ENCODE measurements around the gene FAP.

The FAP gene

DNA sequence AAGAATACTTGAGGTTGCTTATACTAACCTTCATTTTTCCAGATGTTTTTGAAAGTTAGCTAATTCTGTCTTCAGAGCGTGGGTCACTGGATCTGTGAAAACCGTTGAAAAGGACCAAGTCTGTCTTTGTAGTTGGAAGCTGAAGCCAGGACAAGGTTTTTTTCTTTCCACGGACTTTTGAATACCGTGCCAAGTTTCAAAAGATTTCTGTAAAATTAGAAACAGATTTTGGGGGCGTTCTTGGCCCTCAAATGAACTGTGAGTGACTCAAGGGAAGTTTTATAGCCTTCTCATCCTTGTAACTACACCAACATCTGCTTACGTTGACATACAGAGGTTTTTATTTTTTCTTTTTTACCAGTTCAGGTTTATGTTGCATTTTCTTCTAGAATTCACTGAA, at the start of gene FAP:
Gene FAP (minus strand): TSS at position 152 of the 400 bp plus-strand sequence. CDS start 118 bp downstream, at position 34.
- H3K4me2 ChIP-seq: no peak within 1 kb of the TSS
- no peaks in the 10 kb centered on the region for H3K9me3 ChIP-seq (replicated peaks in 1 of 11)
- H3K4me1 ChIP-seq: no peaks in the 10 kb centered on the region
- no peak within 1 kb of the TSS for H3K9ac ChIP-seq
- H4K20me1 ChIP-seq: no peaks in the 10 kb centered on the region
- no peak within 1 kb of the TSS for H3K4me3 ChIP-seq
- no peak within 1 kb of the TSS for H3K27ac ChIP-seq
- no peaks in the 10 kb centered on the region for H3K36me3 ChIP-seq
- TF ChIP-seq Cebpa-rat (IDR thresholded peaks at IDR 0.05): no peak
- H3K27me3 ChIP-seq: no peaks in the 10 kb centered on the region

DNA sequence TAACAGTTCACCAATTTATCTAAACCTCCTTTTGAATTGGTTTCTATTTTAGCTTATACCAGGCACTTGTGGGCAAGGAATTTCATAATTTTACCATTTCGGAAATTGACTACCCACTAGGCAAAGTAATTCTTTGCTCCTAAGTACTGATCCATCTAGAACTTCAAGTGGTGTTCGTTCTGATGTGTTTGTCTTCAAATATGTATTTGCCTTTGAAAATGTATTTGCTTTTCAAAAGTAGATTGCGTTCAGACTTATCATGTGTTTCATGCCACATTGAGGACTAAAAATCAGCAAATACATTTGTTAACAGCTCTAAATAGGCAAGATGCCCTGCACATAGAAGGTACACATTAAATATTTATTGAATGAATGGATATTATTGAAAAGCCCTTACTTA, 48.5 kb upstream of the FAP start:
- H3K4me3 ChIP-seq: no peak overlapping the region
- H3K27me3 ChIP-seq: no peaks in the 10 kb centered on the region
- H3K4me1 ChIP-seq: no peaks in the 10 kb centered on the region
- no peaks in the 10 kb centered on the region for H3K9me3 ChIP-seq (replicated peaks in 1 of 11)
- H4K20me1 ChIP-seq: no peaks in the 10 kb centered on the region
- H3K27ac ChIP-seq: no peak overlapping the region
- no peak overlapping the region for H3K4me2 ChIP-seq
- H3K9ac ChIP-seq: no peak overlapping the region
- TF ChIP-seq Cebpa-rat (IDR thresholded peaks at IDR 0.05): no peak
- peaks cover 0 to 39% (median 3%) of the 10 kb centered on the region in 11 experiments; a peak in 9 of 22 replicates for H3K36me3 ChIP-seq

GRCh38 chr2:162282765-162283425, 39.6 kb upstream of the FAP start:
- Histone ChIP-seq H3K36me3 (peaks cover 0 to 85% (median 17%) of the 10 kb centered on the region in 11 experiments; a peak in 14 of 22 replicates), H4K20me1 (no peaks in the 10 kb centered on the region; a peak in 1 of 22 replicates), H3K27ac (no peak overlapping the region), H3K4me3 (no peak overlapping the region), H3K9me3 (replicated peaks in 1 of 11) (no peaks in the 10 kb centered on the region), H3K27me3 (no peaks in the 10 kb centered on the region), H3K4me2 (no peak overlapping the region), H3K4me1 (peaks cover 0 to 2% (median 0%) of the 10 kb centered on the region in 10 experiments; a peak in 1 of 20 replicates), H3K9ac (no peak overlapping the region)
- TF ChIP-seq Cebpa-rat (IDR thresholded peaks at IDR 0.05): no peak

DNA sequence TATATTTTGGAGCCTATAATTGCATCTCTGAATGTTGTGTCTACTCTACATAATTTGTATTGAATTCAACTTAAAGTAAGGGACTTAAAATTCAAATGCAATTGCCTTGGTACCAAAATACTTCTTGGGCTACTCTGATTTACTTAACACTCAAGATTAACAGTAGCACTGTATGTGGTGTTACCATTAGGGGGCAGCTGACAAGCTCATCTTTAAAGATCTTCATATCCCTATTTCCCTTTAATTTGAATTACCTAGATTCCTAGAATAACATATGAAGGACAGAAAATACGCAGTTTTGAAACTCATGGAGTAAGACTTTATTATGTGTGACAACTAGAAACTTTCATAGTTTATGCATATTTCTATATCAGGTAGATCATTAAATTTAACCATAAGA, 37.4 kb upstream of the FAP start:
- Histone ChIP-seq H3K4me3 (no peak overlapping the region), H3K27ac (no peak overlapping the region), H3K4me2 (no peak overlapping the region), H4K20me1 (no peaks in the 10 kb centered on the region; a peak in 1 of 22 replicates), H3K36me3 (peaks cover 0 to 81% (median 24%) of the 10 kb centered on the region in 11 experiments; a peak in 14 of 22 replicates), H3K9me3 (replicated peaks in 1 of 11) (no peaks in the 10 kb centered on the region), H3K27me3 (no peaks in the 10 kb centered on the region), H3K9ac (no peak overlapping the region), H3K4me1 (peaks cover 0 to 9% (median 0%) of the 10 kb centered on the region in 10 experiments; a peak in 1 of 20 replicates)
- no peak for TF ChIP-seq Cebpa-rat (IDR thresholded peaks at IDR 0.05)

GRCh38 chr2:162277381-162277780, 34.1 kb upstream of the FAP start:
- no peak for TF ChIP-seq Cebpa-rat (IDR thresholded peaks at IDR 0.05)

DNA sequence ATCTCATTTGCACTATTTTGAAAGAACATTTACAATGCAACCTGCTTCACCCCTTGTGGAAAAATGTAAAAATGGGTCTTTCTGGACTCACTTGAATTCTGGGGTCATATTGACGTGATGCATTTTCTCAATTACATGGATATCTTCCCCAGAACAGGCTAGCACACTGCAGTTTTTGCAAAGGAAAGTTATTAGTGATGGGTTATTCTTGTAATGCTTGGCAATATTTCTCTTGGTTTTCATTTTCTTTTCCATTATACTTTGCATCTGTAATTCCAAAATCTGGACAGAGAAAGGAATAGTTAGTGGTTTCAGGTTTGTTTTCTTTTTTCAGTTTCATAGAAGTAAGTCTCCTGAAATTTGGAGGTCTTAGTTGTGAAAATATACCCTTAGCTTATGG, 24.8 kb upstream of the FAP start:
- Histone ChIP-seq H4K20me1 (no peaks in the 10 kb centered on the region), H3K9me3 (replicated peaks in 1 of 11) (no peaks in the 10 kb centered on the region; a peak in 1 of 22 replicates), H3K27ac (no peak overlapping the region), H3K4me2 (no peak overlapping the region), H3K27me3 (no peaks in the 10 kb centered on the region), H3K9ac (no peak overlapping the region), H3K4me1 (no peaks in the 10 kb centered on the region), H3K4me3 (no peak overlapping the region), H3K36me3 (peaks cover 3 to 70% (median 22%) of the 10 kb centered on the region in 11 experiments; a peak in 14 of 22 replicates)
- TF ChIP-seq Cebpa-rat (IDR thresholded peaks at IDR 0.05): no peak

More at GRCh38 chr2:162277381-162277780, 34.1 kb upstream of the FAP start:
- Histone ChIP-seq H3K4me2 (peak overlapping the region in 2 of 11 experiments; percentile 13 to 23; a peak in 2 of 22 replicates), H3K9me3 (replicated peaks in 1 of 11) (no peaks in the 10 kb centered on the region), H3K4me3 (no peak overlapping the region), H3K9ac (no peak overlapping the region), H3K4me1 (peaks cover 0 to 9% (median 0%) of the 10 kb centered on the region in 10 experiments; a peak in 1 of 20 replicates), H3K27ac (no peak overlapping the region), H4K20me1 (no peaks in the 10 kb centered on the region; a peak in 1 of 22 replicates), H3K27me3 (no peaks in the 10 kb centered on the region), H3K36me3 (peaks cover 0 to 78% (median 12%) of the 10 kb centered on the region in 11 experiments; a peak in 13 of 22 replicates)

DNA sequence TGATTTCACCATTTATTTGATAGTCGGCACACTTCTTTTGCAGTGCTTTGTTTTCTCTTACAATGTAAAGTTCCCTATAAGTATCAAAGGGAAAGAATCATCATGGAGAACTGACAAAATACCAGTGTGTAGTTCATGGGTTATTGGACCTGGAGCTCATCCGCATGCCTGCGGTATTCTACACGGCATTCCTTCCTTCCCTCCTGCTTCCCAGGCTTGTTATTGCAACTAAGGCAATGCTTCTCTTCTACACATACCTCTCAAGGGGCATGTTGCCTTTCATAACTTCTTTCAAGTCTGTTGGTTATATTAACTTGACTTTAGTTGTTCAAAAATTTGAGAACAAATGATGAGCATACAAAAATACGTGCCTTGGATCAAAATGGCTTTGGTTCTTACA, 24.3 kb upstream of the FAP start:
- no peak for TF ChIP-seq Cebpa-rat (IDR thresholded peaks at IDR 0.05)
- H3K4me3 ChIP-seq: no peak overlapping the region
- H3K4me2 ChIP-seq: no peak overlapping the region
- H3K36me3 ChIP-seq: peaks cover 3 to 65% (median 20%) of the 10 kb centered on the region in 11 experiments; a peak in 14 of 22 replicates
- H4K20me1 ChIP-seq: no peaks in the 10 kb centered on the region
- H3K27ac ChIP-seq: no peak overlapping the region
- H3K9ac ChIP-seq: no peak overlapping the region
- no peaks in the 10 kb centered on the region; a peak in 1 of 20 replicates for H3K4me1 ChIP-seq
- no peaks in the 10 kb centered on the region for H3K27me3 ChIP-seq
- H3K9me3 ChIP-seq (replicated peaks in 1 of 11): peaks cover 0 to 4% (median 0%) of the 10 kb centered on the region in 11 experiments; a peak in 2 of 22 replicates

- peaks cover 0 to 54% (median 10%) of the 10 kb centered on the region in 11 experiments; a peak in 12 of 22 replicates for H3K36me3 ChIP-seq
- no peak overlapping the region for H3K4me2 ChIP-seq
- no peak for TF ChIP-seq Cebpa-rat (IDR thresholded peaks at IDR 0.05)
- peaks cover 0 to 6% (median 0%) of the 10 kb centered on the region in 11 experiments; a peak in 2 of 22 replicates for H3K9me3 ChIP-seq (replicated peaks in 1 of 11)
- H3K4me3 ChIP-seq: no peak overlapping the region
- peaks cover 3 to 11% (median 7%) of the 10 kb centered on the region in 10 experiments; a peak in 19 of 20 replicates for H3K4me1 ChIP-seq
- H3K27me3 ChIP-seq: no peaks in the 10 kb centered on the region
- no peak overlapping the region for H3K9ac ChIP-seq
- H3K27ac ChIP-seq: no peak overlapping the region
- H4K20me1 ChIP-seq: no peaks in the 10 kb centered on the region
Measured at GRCh38 chr2:162266460-162266760, 23.2 kb upstream of the FAP start.

- Histone ChIP-seq H4K20me1 (no peaks in the 10 kb centered on the region), H3K36me3 (peaks cover 0 to 51% (median 8%) of the 10 kb centered on the region in 11 experiments; a peak in 12 of 22 replicates), H3K4me3 (no peak overlapping the region), H3K9me3 (replicated peaks in 1 of 11) (peaks cover 0 to 6% (median 0%) of the 10 kb centered on the region in 11 experiments; a peak in 2 of 22 replicates), H3K4me1 (peaks cover 5 to 16% (median 11%) of the 10 kb centered on the region in 10 experiments; a peak in 19 of 20 replicates), H3K27ac (no peak overlapping the region), H3K4me2 (no peak overlapping the region), H3K9ac (no peak overlapping the region), H3K27me3 (no peaks in the 10 kb centered on the region)
- no peak for TF ChIP-seq Cebpa-rat (IDR thresholded peaks at IDR 0.05)
Measured at GRCh38 chr2:162265666-162266459, 22.6 kb upstream of the FAP start.
